ENCODE data around the gene SH3BP5.

Gene SH3BP5

DNA sequence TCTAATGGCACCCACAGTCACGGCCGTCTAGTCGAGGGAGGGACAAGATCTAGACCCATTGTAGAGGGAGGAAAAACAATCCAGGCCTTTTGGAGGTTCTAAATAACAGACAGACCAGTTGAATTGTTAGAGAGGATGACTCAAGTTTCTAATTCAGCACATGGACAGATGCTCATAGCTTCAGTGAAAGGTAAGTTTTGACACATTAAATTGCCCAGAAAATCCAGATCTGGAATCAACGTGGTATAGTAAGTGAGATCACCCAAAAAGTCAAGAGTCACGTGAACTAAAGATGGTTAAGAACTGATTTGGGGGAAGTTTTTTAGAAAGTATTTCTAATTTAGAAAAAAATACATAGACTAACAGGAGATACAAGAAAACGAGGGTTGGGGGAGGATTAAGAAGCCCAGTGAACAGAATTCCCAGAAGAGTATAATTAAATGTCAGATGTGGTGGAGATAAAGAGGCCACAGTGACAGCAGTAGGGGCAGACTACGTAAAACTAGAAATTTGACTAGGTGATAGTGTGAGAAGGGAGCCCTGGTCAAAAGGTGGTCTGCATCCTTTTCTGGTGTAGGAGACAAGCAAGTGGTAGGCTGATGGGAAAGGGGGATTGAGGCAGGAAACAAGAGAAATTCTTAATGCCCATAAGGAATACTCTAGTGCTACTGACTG, 79.2 kb downstream of the SH3BP5 start:
- Histone ChIP-seq H3K18ac (ENCODE audit: low read length) (no peak overlapping the region), H2AFZ (ENCODE audit: low read length) (no peak overlapping the region), H3K9ac (ENCODE audit: low read depth, low read length, poor library complexity) (no peak overlapping the region), H3K79me1 (ENCODE audit: low read depth, low read length) (no peaks in the 10 kb centered on the region), H4K8ac (ENCODE audit: low read depth, low read length) (no peak overlapping the region), H3K23ac (ENCODE audit: low read depth, low read length, poor library complexity) (no peak overlapping the region), H2BK15ac (ENCODE audit: low read length) (no peak overlapping the region), H3K36me3 (replicated peaks in 1 of 2; ENCODE audit: control insufficient read depth in 2 of 2, insufficient read depth in 2 of 2, low read length in 2 of 2) (peaks cover 12 to 99% of the 10 kb centered on the region in 2 donors), H2BK12ac (ENCODE audit: low read length) (no peak overlapping the region), H3K4me2 (ENCODE audit: insufficient read depth, low read length, poor library complexity, severe bottlenecking) (no peak overlapping the region), H2BK5ac (ENCODE audit: low read length) (no peak overlapping the region), H3K4me3 (ENCODE audit: low read length in 2 of 2) (no peak overlapping the region), H3K27me3 (ENCODE audit: control insufficient read depth in 3 of 3, insufficient read depth in 3 of 3, low read depth in 1 of 3, low read length in 3 of 3) (no peaks in the 10 kb centered on the region), H3K4me1 (ENCODE audit: control insufficient read depth in 2 of 2, insufficient read depth in 1 of 2, low read depth in 1 of 2, low read length in 2 of 2) (no peaks in the 10 kb centered on the region), H3K9me3 (replicated peaks in 1 of 2; ENCODE audit: control insufficient read depth in 2 of 2, insufficient read depth in 1 of 2, low read depth in 1 of 2, low read length in 2 of 2) (no peaks in the 10 kb centered on the region), H3K27ac (replicated peaks; ENCODE audit: low read length) (no peak overlapping the region), H4K91ac (ENCODE audit: low read depth, low read length, poor library complexity) (no peak overlapping the region), H3K14ac (ENCODE audit: low read length) (no peak overlapping the region), H2BK120ac (ENCODE audit: low read depth, low read length) (no peak overlapping the region), H3K4ac (ENCODE audit: low read length) (no peak overlapping the region), H2AK5ac (ENCODE audit: low read depth, low read length) (no peak overlapping the region)
- WGBS, 2 donors (ENCODE audit: extremely low coverage in 2 of 2, insufficient read length in 2 of 2, insufficient replicate concordance in 1 of 2) = no CpG with 5 or more reads among the region's 7 CpGs
- no peak for DNase-seq (ENCODE audit: low spot score)

DNA sequence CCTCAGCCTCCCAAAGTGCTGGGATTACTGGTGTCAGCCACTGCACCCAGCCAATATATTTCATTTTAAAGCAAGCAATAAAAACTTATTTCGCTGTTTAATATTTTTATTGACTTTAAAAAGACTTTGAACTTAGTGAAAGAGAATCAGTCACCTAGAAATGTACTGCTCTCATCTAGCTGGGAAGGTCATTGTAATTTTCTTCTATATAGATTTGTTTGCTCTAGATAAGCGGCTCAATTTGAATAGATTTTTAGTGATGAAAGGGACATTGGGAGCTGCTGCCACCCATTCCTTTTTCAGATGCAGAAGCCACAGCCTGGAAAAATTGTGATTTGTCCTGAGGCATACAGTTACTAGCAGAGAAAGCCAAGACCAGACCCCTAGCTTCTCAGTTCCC, 86.2 kb downstream of the SH3BP5 start:
- H3K36me3 ChIP-seq (replicated peaks in 1 of 2; ENCODE audit: control insufficient read depth in 2 of 2, insufficient read depth in 2 of 2, low read length in 2 of 2) = peaks cover 14 to 97% of the 10 kb centered on the region in 2 donors

DNA sequence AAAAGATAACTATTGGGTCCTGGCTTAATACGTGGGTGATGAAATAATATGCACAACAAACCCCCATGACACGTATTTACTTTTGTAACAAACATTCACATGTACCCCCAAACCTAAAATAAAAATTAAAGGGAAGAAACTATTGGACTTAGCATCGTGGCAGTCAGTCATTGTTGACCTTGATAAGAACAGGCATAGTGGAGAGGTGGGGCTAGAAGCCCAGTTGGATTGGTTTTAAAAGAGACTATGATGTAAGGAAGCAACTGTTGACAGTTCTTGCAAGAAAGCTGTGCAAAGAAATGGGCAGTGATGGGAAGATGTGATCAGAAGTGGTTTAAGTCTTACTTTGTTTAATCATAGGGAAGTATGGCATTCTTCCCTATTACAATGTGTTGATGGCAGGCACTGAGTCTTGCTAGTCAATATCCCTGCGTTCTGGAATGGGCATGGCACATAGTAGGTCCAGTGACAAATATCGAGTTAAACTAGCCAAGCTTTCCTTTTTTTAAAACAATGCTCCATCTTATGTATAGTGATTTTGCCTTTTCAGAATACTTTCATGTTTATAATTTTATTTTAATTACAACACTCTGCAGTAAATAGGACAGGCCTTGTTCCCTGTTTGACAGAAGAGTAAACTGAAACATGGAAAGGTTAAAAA, 88.4 kb downstream of the SH3BP5 start:
- no peak overlapping the region for H3K4ac ChIP-seq (ENCODE audit: low read length)
- H3K14ac ChIP-seq (ENCODE audit: low read length) = no peak overlapping the region
- peaks cover 18 to 98% of the 10 kb centered on the region in 2 donors for H3K36me3 ChIP-seq (replicated peaks in 1 of 2; ENCODE audit: control insufficient read depth in 2 of 2, insufficient read depth in 2 of 2, low read length in 2 of 2)

More for the DNA sequence above, 86.2 kb downstream of the SH3BP5 start:
- no peak for DNase-seq (ENCODE audit: low spot score)
- H3K9ac ChIP-seq (ENCODE audit: low read depth, low read length, poor library complexity) = no peak overlapping the region
- no peaks in the 10 kb centered on the region for H3K79me1 ChIP-seq (ENCODE audit: low read depth, low read length)
- no peak overlapping the region for H2BK12ac ChIP-seq (ENCODE audit: low read length)
- H3K4me1 ChIP-seq (ENCODE audit: control insufficient read depth in 2 of 2, insufficient read depth in 1 of 2, low read depth in 1 of 2, low read length in 2 of 2) = no peaks in the 10 kb centered on the region
- no peak overlapping the region for H2BK5ac ChIP-seq (ENCODE audit: low read length)
- no peaks in the 10 kb centered on the region for H3K27me3 ChIP-seq (ENCODE audit: control insufficient read depth in 3 of 3, insufficient read depth in 3 of 3, low read depth in 1 of 3, low read length in 3 of 3)
- H2AFZ ChIP-seq (ENCODE audit: low read length) = no peak overlapping the region
- H2BK15ac ChIP-seq (ENCODE audit: low read length) = no peak overlapping the region
- H3K4ac ChIP-seq (ENCODE audit: low read length) = no peak overlapping the region
- no peak overlapping the region for H3K18ac ChIP-seq (ENCODE audit: low read length)
- WGBS, 2 donors (ENCODE audit: extremely low coverage in 2 of 2, insufficient read length in 2 of 2, insufficient replicate concordance in 1 of 2) = no CpG with 5 or more reads among the region's 2 CpGs
- H3K27ac ChIP-seq (replicated peaks; ENCODE audit: low read length) = no peak overlapping the region
- H2BK120ac ChIP-seq (ENCODE audit: low read depth, low read length) = no peak overlapping the region
- H4K91ac ChIP-seq (ENCODE audit: low read depth, low read length, poor library complexity) = no peak overlapping the region
- H3K14ac ChIP-seq (ENCODE audit: low read length) = no peak overlapping the region
- H4K8ac ChIP-seq (ENCODE audit: low read depth, low read length) = no peak overlapping the region
- no peaks in the 10 kb centered on the region for H3K9me3 ChIP-seq (replicated peaks in 1 of 2; ENCODE audit: control insufficient read depth in 2 of 2, insufficient read depth in 1 of 2, low read depth in 1 of 2, low read length in 2 of 2)
- no peak overlapping the region for H2AK5ac ChIP-seq (ENCODE audit: low read depth, low read length)
- no peak overlapping the region for H3K4me2 ChIP-seq (ENCODE audit: insufficient read depth, low read length, poor library complexity, severe bottlenecking)
- H3K4me3 ChIP-seq (ENCODE audit: low read length in 2 of 2) = no peak overlapping the region
- H3K23ac ChIP-seq (ENCODE audit: low read depth, low read length, poor library complexity) = no peak overlapping the region

DNA sequence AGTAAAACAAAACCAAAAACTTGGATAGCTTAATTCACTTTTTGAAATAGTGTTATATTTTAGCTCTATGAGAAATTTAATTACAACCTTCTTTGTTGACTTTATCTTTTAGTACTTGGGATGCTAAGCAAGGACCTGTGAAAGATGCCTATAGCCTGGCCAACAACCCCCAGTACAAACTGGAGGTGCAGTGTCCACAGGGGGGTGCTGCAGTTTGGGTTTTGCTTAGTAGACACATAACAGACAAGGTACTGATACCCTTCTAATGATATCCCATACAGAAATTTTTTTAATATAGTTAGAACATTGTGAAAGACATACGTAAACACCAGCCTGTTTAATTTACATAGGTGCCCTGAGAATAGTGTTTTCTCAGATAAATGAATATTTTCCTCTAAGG, 91.0 kb downstream of the SH3BP5 start:
- H3K4me2 ChIP-seq (ENCODE audit: insufficient read depth, low read length, poor library complexity, severe bottlenecking) = no peak overlapping the region
- H3K36me3 ChIP-seq (replicated peaks in 1 of 2; ENCODE audit: control insufficient read depth in 2 of 2, insufficient read depth in 2 of 2, low read length in 2 of 2) = peaks cover 18 to 97% of the 10 kb centered on the region in 2 donors
- H2BK5ac ChIP-seq (ENCODE audit: low read length) = no peak overlapping the region
- H3K4me1 ChIP-seq (ENCODE audit: control insufficient read depth in 2 of 2, insufficient read depth in 1 of 2, low read depth in 1 of 2, low read length in 2 of 2) = no peaks in the 10 kb centered on the region
- no peaks in the 10 kb centered on the region for H3K79me1 ChIP-seq (ENCODE audit: low read depth, low read length)
- DNase-seq (ENCODE audit: low spot score) = no peak
- no peak overlapping the region for H3K4me3 ChIP-seq (ENCODE audit: low read length in 2 of 2)
- no CpG with 5 or more reads among the region's 1 CpG for WGBS, 2 donors (ENCODE audit: extremely low coverage in 2 of 2, insufficient read length in 2 of 2, insufficient replicate concordance in 1 of 2)
- no peak overlapping the region for H4K91ac ChIP-seq (ENCODE audit: low read depth, low read length, poor library complexity)
- no peaks in the 10 kb centered on the region for H3K27me3 ChIP-seq (ENCODE audit: control insufficient read depth in 3 of 3, insufficient read depth in 3 of 3, low read depth in 1 of 3, low read length in 3 of 3)
- H2BK120ac ChIP-seq (ENCODE audit: low read depth, low read length) = no peak overlapping the region
- H3K18ac ChIP-seq (ENCODE audit: low read length) = no peak overlapping the region
- no peak overlapping the region for H2AFZ ChIP-seq (ENCODE audit: low read length)
- H2BK15ac ChIP-seq (ENCODE audit: low read length) = no peak overlapping the region
- no peak overlapping the region for H3K9ac ChIP-seq (ENCODE audit: low read depth, low read length, poor library complexity)
- no peak overlapping the region for H2BK12ac ChIP-seq (ENCODE audit: low read length)
- H3K9me3 ChIP-seq (replicated peaks in 1 of 2; ENCODE audit: control insufficient read depth in 2 of 2, insufficient read depth in 1 of 2, low read depth in 1 of 2, low read length in 2 of 2) = no peaks in the 10 kb centered on the region
- H3K23ac ChIP-seq (ENCODE audit: low read depth, low read length, poor library complexity) = no peak overlapping the region
- H3K14ac ChIP-seq (ENCODE audit: low read length) = no peak overlapping the region
- no peak overlapping the region for H3K27ac ChIP-seq (replicated peaks; ENCODE audit: low read length)
- H2AK5ac ChIP-seq (ENCODE audit: low read depth, low read length) = no peak overlapping the region
- no peak overlapping the region for H4K8ac ChIP-seq (ENCODE audit: low read depth, low read length)
- no peak overlapping the region for H3K4ac ChIP-seq (ENCODE audit: low read length)

More for the DNA sequence above, 88.4 kb downstream of the SH3BP5 start:
- no peak overlapping the region for H3K4me2 ChIP-seq (ENCODE audit: insufficient read depth, low read length, poor library complexity, severe bottlenecking)
- no peaks in the 10 kb centered on the region for H3K27me3 ChIP-seq (ENCODE audit: control insufficient read depth in 3 of 3, insufficient read depth in 3 of 3, low read depth in 1 of 3, low read length in 3 of 3)
- no peak overlapping the region for H3K27ac ChIP-seq (replicated peaks; ENCODE audit: low read length)
- no peak for DNase-seq (ENCODE audit: low spot score)
- H3K9me3 ChIP-seq (replicated peaks in 1 of 2; ENCODE audit: control insufficient read depth in 2 of 2, insufficient read depth in 1 of 2, low read depth in 1 of 2, low read length in 2 of 2) = no peaks in the 10 kb centered on the region
- no peak overlapping the region for H2AK5ac ChIP-seq (ENCODE audit: low read depth, low read length)
- no peaks in the 10 kb centered on the region for H3K4me1 ChIP-seq (ENCODE audit: control insufficient read depth in 2 of 2, insufficient read depth in 1 of 2, low read depth in 1 of 2, low read length in 2 of 2)
- H3K9ac ChIP-seq (ENCODE audit: low read depth, low read length, poor library complexity) = no peak overlapping the region
- no CpG with 5 or more reads among the region's 5 CpGs for WGBS, 2 donors (ENCODE audit: extremely low coverage in 2 of 2, insufficient read length in 2 of 2, insufficient replicate concordance in 1 of 2)
- no peak overlapping the region for H3K18ac ChIP-seq (ENCODE audit: low read length)
- H4K8ac ChIP-seq (ENCODE audit: low read depth, low read length) = no peak overlapping the region
- H2BK5ac ChIP-seq (ENCODE audit: low read length) = no peak overlapping the region
- no peak overlapping the region for H2BK120ac ChIP-seq (ENCODE audit: low read depth, low read length)
- no peak overlapping the region for H3K4me3 ChIP-seq (ENCODE audit: low read length in 2 of 2)
- H2AFZ ChIP-seq (ENCODE audit: low read length) = no peak overlapping the region
- H2BK12ac ChIP-seq (ENCODE audit: low read length) = no peak overlapping the region
- H3K79me1 ChIP-seq (ENCODE audit: low read depth, low read length) = no peaks in the 10 kb centered on the region
- no peak overlapping the region for H3K23ac ChIP-seq (ENCODE audit: low read depth, low read length, poor library complexity)
- H2BK15ac ChIP-seq (ENCODE audit: low read length) = no peak overlapping the region
- H4K91ac ChIP-seq (ENCODE audit: low read depth, low read length, poor library complexity) = no peak overlapping the region
